Embryonic facial prominence (tissue), 1 donor: ENCODE data around the gene CACNG8.
"Not testable (repeated sequence)": the region's sequence is repeated elsewhere in the genome, so short reads cannot be mapped to it uniquely, and the experiment has no call there.

Source experiments
- DNase-seq: peaks from one replicate; pipeline ENCODE4 v3.0.0-alpha.2; 2016; ENCODE audit errors: extremely low spot score

CACNG8 gene

GRCh38 chr19:53962887-53963431 is at the start of gene CACNG8:
Gene CACNG8 (plus strand): TSS chr19:53962937.
- DNase-seq = no peak

GRCh38 chr19:53915000-53915399 is 47.7 kb upstream of the CACNG8 start:
- DNase-seq = no peak

DNA sequence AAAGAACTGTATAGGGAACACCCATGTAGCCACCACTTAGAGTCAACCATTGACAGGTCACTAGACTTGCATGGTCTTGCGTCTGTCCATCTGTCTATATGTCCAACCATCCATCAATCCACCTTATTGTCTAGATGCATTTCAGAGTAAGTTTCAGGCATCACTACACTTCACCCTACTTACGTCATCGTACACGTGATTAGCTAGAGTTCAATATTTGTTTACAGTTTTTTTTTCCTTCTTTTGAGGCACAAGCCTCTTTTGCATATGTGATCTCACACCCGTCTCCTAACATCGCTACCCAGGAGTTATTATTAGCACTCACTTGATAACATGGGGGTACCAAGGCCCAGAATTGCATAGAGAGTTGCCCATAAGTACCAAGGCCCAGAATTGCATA is 46.7 kb upstream of the CACNG8 start:
- DNase-seq = no peak

- no peak for DNase-seq
Observed at GRCh38 chr19:53917356-53917755, 45.4 kb upstream of the CACNG8 start.

DNA sequence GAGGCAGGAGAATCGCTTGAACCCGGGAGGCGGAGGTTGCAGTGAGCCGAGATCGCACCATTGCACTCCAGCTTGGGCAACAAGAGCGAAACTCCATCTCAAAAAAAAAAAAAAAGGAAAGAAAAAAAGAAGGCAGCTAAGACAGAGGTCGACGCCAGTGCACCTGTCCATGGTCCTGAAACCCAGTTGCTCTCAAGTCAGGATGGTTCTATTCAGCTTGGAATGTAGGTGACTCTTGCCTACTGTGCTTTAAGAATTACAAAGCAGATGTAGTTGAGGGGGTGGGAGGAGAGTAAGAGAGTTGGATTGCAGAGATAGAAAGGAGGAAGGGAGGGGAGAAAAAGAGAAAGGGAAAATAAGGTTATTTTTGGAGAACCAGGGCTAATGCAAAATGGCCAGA is 35.0 kb upstream of the CACNG8 start:
- DNase-seq = no peak

GRCh38 chr19:53936029-53936428 is 26.7 kb upstream of the CACNG8 start:
- DNase-seq = no peak

- DNase-seq = no peak
Observed at GRCh38 chr19:53942001-53942786, 20.5 kb upstream of the CACNG8 start.

DNA sequence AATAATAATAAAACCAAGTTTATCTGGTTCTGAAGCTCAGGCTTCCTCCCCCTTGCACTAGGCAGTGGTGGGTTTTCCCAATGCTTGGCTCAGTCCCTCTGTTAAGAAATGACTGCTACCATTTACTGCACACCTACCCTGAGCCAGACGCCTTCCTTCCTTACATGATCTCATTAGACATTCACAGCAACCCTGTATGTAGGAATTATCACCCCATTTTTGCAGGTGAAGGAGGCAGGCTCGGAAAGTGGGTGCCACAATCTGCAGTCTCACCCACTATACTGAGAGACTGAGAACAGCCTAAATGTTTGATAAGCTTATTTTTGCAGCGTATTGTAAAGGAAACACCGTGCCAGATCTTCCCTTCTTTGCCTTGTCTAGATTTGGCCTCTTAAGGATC is 18.3 kb upstream of the CACNG8 start:
- no peak for DNase-seq

DNA sequence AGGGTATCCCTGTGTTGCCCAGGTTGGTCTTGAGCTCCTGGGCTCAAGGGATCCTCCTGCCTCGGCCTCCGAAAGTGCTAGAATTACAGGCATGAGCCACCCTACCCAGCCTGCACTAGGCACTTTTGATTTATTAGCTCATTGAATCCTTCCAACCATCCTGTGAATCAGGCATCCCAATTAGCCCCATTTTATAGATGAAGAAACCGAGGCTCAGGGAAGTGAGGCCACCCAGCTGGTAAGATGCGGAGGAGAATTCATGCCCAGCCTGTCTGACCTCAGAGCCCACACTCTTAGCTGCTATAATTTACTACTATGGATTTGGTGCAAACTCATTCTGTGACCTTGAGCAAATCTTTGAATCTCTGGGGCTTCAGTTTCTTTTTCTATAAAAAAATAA is 17.8 kb upstream of the CACNG8 start:
- DNase-seq = no peak

- DNase-seq = no peak
Observed at GRCh38 chr19:53945441-53945840, 17.3 kb upstream of the CACNG8 start.

DNA sequence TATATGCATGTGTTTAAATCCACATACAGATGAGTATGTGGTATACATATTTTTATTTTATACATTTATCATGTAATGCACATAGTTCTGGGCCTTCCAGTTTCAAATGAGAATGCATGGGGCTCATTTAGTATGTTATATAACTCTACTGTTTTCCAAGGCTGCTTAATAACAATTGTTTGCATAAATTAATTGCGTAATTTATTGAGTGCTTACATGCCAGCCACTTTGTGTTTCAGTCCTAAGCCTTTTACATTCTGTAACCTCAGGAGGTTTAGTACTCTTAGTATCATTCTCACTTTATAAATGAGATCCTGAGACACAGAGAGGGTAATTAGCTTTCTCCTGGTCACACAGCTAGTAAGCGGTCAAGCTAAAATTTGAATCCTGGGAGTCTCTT is 16.7 kb upstream of the CACNG8 start:
- DNase-seq = no peak

DNA sequence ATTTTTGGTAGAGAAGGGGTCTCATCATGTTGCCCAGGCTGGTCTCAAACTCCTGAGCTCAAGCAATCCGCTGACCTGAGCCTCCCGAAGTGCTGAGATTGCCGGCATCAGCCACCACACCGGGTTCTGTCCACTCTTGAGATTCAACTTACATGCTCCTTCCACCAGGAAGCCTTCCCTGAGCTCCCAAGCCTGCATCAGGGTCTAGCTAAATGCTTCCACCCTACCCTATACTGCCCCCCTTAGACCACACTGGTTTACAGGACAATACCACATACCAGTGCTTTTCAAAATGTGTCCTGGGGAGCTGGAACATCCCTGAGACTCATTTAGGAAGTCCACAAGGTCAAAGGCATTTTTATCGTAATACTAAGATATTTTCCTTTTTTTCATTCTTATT is 15.1 kb upstream of the CACNG8 start:
- DNase-seq = no peak

GRCh38 chr19:53948611-53949010 is 14.1 kb upstream of the CACNG8 start:
- DNase-seq = not testable (repeated sequence)

DNA sequence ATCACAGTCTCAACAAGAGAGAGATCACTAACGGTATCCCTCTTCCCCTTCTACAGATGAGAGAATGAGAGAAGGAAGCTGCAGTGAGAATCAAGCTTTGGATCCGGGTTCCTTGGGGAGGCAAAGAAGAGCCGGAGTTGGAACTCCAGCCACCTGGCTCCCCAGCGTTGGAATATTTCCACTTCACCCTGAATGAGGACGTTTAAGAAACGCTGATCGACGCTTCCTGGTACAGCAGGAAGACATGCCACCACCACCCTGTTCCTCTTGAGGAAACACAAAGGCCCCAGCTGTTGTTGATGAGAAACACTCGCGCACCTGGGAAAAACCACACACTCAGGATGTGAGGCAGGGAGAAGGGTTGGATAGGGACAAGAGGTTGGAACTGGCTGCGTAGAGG is 11.3 kb upstream of the CACNG8 start:
- DNase-seq = no peak

DNA sequence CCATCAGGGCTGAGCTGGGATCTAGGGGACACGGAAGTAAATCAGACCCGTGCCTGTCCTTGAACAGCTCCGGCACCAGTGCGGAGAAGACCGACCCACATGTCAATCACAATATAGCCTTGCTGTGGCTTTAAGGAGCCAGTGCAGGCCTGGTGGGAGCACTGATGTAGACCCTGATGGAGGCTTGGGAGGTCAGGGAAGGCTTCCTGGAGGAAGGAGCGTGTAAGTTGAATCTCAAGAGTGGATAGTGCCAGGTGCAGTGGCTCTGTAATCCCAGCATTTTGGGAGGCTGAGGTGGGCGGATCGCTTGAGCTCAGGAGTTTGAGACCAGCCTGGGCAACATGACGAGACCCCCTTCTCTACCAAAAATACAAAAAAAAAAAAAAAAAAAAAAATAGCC is 10.8 kb upstream of the CACNG8 start:
- DNase-seq = no peak

GRCh38 chr19:53953383-53953782 is 9.4 kb upstream of the CACNG8 start:
- no peak for DNase-seq

DNA sequence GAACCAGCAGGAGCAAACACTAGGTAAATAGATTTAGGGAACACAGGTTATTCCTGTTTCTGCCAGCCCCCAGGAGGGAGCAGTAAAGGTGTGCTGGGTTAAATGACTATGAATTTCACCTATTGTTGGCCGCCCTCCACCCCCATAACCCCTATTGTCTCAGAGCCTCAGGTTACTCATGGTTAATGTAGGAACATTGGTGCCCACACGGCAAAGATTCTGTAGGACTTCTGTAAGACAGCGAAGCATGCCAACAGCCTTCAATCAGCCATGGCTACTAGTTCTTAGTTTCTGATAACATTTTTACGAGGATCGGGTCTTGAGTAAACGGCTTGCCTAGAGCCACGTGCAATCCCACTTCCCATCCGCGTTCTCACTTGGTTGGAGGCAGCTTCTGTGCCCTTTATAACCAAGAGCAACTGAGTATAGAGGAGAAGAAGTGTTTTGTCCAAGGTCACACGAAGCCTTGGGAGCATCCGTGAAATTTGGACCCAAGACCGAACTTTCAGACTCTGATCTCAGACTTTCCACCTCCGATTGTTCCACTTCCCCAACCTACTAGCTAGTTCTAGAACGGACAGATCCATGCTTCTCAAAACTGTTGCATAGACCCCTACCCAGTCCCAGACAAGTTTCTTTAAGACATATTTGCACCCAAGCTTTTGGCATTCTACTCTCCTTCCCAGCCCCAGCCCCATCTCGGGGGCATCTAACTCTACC is 5.1 kb upstream of the CACNG8 start:
- no peak for DNase-seq

DNA sequence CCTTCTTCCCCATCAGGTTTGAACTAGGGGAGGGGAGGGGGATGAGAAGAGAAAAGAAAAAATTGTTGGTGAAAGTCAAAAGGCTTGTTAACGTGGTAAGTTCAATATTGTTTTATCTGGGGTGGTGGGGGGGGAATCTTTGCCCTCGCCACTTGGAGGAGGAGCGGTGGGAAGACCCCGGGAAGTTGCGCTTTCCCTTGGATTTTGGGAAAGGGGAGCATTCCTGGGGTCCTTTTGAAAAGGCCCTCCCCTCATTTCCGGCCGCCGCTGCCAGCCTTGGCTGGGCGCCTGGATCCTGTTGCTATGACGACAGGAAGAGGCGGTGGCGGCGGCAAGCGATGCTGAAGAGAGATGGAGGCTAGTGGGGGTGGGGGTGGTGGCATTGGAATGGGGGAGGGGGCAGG is 4.6 kb upstream of the CACNG8 start:
- no peak for DNase-seq

DNA sequence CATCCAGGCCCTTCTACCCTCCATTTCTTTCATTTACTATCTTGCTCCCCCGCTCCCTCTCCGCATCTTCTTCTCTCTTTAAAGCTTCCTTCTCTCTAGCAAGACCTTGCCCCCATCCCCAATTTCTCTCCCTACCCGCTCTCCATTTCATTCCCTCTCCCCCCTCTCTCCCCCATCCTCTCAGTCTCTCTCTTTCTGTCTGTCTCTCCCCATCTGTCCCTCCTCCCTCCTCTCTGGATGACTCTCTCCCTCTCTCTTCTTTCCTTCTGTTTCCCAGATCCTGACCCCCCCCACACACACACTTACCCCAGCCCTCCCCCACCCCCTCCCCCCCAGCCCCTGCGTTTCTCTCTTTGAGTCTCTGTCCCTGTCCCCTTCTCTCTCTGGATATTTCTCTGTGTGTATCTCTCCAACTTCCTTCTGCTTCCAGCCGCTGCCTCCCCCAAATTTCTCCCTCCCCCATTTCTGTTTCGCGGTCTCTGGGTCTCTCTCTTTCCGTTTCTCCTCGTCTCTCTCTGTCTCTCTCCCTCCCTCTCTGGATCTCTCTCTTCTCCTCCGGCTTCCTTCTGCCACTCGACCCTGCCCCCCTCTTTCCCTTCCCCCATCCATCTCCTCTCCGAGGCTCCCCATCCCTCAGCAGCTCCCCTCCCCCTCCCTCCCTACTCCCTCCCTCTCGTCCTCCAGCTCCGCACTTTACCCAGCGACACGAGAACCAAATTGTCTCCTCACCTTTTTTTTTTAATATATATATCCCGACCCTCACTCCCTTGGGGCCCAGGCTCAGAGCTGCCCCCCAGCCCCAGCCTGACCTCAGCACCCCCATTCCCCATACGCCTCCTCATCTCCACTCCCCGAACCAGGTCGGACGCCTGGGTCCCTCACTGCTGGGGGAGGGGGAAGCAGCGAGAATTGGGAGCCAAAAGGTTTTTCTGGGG is 3.6 kb upstream of the CACNG8 start:
- DNase-seq = no peak

- no peak for DNase-seq
Observed at GRCh38 chr19:53960187-53960586, 2.5 kb upstream of the CACNG8 start.

DNA sequence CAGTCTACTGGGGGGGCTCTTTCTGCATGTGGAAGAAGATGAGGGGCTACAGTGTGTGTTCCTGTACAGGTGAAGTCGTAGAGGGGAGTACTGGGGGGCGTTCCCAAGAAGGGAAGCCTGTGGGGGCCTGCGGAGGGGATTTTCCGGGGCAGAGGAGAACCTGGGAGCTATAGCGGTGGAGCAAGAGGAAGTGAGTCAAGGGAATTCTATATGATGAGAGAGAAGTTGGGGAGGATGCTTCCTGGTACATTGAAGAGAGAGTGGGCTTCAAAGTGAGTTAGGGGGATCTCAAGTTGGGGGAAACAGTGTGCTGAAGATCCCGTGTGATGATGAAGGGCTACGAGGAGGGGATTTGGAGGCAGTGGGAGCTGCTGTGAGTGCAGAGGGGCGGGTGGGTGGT is 1.9 kb upstream of the CACNG8 start:
- DNase-seq = no peak
